Fibroblast of upper back skin (primary cell): Measurements from ENCODE around the gene SPRYD7.
"Not testable (repeated sequence)": the region's sequence is repeated elsewhere in the genome, so short reads cannot be mapped to it uniquely, and the experiment has no call there.

ENCODE experiments used
- DNase-seq: peaks from one replicate; pipeline ENCODE4 v3.0.0-alpha.2; 2013

SPRYD7 gene

GRCh38 chr13:49936075-49936967 lies at the start of gene SPRYD7:
Gene SPRYD7 (minus strand): TSS chr13:49936340. CDS start chr13:49936235, 105 bp downstream.
- DNase-seq: peak; percentile 98

GRCh38 chr13:49985129-49985528 lies 49.0 kb upstream of the SPRYD7 start:
- DNase-seq: no peak

- no peak for DNase-seq
Observed at GRCh38 chr13:49980266-49980665, 44.1 kb upstream of the SPRYD7 start.

- DNase-seq: no peak
Observed at GRCh38 chr13:49977992-49978391, 41.9 kb upstream of the SPRYD7 start.

GRCh38 chr13:49976314-49977258 lies 40.4 kb upstream of the SPRYD7 start:
- peak; percentile 62 for DNase-seq

GRCh38 chr13:49975826-49976225 lies 39.7 kb upstream of the SPRYD7 start:
- DNase-seq: no peak

GRCh38 chr13:49972709-49973108 lies 36.6 kb upstream of the SPRYD7 start:
- no peak for DNase-seq

GRCh38 chr13:49967456-49967855 lies 31.3 kb upstream of the SPRYD7 start:
- DNase-seq: no peak

GRCh38 chr13:49958321-49958720 lies 22.2 kb upstream of the SPRYD7 start:
- DNase-seq: no peak

- no peak for DNase-seq
Observed at GRCh38 chr13:49956131-49956530, 20.0 kb upstream of the SPRYD7 start.

- DNase-seq: no peak
Observed at GRCh38 chr13:49954674-49955455, 18.7 kb upstream of the SPRYD7 start.

- no peak for DNase-seq
Observed at GRCh38 chr13:49953560-49953959, 17.4 kb upstream of the SPRYD7 start.

GRCh38 chr13:49951754-49952535 lies 15.8 kb upstream of the SPRYD7 start:
- no peak for DNase-seq

GRCh38 chr13:49948777-49949270 lies 12.7 kb upstream of the SPRYD7 start:
- not testable (repeated sequence) for DNase-seq

GRCh38 chr13:49939321-49939720 lies 3.2 kb upstream of the SPRYD7 start:
- DNase-seq: no peak

- no peak for DNase-seq
Observed at GRCh38 chr13:49938921-49939320, 2.8 kb upstream of the SPRYD7 start.

GRCh38 chr13:49938314-49938713 lies 2.2 kb upstream of the SPRYD7 start:
- no peak for DNase-seq

- no peak for DNase-seq
Observed at GRCh38 chr13:49936968-49937273, 781 bp upstream of the SPRYD7 start.

- DNase-seq: peak; percentile 53
Observed at GRCh38 chr13:49935171-49936074, 717 bp downstream of the SPRYD7 start.

- DNase-seq: no peak
Observed at GRCh38 chr13:49933511-49933910, 2.6 kb downstream of the SPRYD7 start.

- DNase-seq: no peak
Observed at GRCh38 chr13:49932868-49933267, 3.3 kb downstream of the SPRYD7 start.
